Measurements from ENCODE around the gene LNP1.

Gene LNP1

DNA sequence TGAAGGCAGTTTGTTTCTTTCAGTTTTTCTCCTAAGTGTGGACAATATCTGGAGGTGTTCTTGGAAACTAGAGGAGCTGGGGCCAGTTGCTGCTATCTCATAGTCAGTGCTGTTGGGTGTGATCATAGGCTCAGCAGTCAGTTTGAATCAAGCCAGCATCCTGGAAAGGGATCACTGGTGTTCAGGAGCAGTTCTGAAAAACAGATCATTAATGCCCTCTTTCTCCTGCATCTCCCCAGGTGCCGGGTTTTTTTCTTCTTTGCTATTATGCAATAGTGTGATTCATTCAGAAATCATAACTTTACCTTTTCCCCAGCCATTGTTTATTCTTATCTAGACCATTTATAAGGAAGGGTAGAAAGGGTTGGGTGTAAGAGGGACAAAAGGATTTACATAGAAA is 24.0 kb downstream of the LNP1 start:
- no peaks in the 10 kb centered on the region for H3K27me3 ChIP-seq (ENCODE audit: insufficient read depth, poor library complexity, severe bottlenecking)
- DNase-seq (ENCODE audit: low read depth in 1 of 2, low spot score in 1 of 2): no peak
- H3K27ac ChIP-seq (replicated peaks): no peak overlapping the region
- TF ChIP-seq, protein P1, sequence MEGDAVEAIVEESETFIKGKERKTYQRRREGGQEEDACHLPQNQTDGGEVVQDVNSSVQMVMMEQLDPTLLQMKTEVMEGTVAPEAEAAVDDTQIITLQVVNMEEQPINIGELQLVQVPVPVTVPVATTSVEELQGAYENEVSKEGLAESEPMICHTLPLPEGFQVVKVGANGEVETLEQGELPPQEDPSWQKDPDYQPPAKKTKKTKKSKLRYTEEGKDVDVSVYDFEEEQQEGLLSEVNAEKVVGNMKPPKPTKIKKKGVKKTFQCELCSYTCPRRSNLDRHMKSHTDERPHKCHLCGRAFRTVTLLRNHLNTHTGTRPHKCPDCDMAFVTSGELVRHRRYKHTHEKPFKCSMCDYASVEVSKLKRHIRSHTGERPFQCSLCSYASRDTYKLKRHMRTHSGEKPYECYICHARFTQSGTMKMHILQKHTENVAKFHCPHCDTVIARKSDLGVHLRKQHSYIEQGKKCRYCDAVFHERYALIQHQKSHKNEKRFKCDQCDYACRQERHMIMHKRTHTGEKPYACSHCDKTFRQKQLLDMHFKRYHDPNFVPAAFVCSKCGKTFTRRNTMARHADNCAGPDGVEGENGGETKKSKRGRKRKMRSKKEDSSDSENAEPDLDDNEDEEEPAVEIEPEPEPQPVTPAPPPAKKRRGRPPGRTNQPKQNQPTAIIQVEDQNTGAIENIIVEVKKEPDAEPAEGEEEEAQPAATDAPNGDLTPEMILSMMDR (IDR thresholded peaks at IDR 0.05; ENCODE audit: insufficient read depth, low read length): no peak
- H3K4me3 ChIP-seq (replicated peaks; ENCODE audit: insufficient read depth, low read length): no peak overlapping the region

DNA sequence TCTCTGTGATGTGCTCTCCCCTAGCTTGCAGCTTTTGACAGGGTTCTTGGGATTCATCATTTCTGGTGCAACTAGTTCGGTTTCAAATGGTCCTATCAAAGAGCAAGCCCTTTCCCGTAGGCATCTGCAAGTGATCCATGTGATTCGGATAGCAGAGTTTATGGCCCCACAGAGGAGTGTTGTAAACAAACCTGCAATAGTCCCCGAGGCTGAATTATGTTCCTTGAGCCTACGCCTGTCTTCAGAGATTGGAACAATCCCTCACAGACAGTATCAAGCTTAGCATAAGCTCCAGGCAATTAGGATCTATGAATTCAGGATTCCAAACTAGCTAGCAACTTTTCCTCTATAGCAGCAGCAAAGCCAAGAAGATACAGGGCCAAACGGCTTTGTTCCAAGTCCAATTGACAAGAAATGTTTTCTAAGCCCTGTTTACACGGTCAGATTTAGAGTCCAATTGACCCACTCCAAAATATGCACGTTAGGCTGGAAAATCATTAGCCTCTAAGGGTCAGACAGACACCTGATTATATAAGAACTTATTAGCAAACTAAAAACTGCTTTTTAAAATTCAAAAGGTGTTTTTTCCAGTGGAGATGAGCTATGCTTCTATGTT is 24.8 kb downstream of the LNP1 start:
- no peak for DNase-seq (ENCODE audit: low read depth in 1 of 2, low spot score in 1 of 2)
- Histone ChIP-seq H3K4me3 (replicated peaks; ENCODE audit: insufficient read depth, low read length) (no peak overlapping the region), H3K27ac (replicated peaks) (no peak overlapping the region), H3K27me3 (ENCODE audit: insufficient read depth, poor library complexity, severe bottlenecking) (no peaks in the 10 kb centered on the region)
- TF ChIP-seq, protein P1 (IDR thresholded peaks at IDR 0.05; ENCODE audit: insufficient read depth, low read length): no peak
- TF ChIP-seq POLR2AphosphoS5 (IDR thresholded peaks at IDR 0.05; ENCODE audit: low read depth) (no peak), GABPA (IDR thresholded peaks at IDR 0.05; ENCODE audit: low read depth) (no peak), SPI1 (IDR thresholded peaks at IDR 0.05; ENCODE audit: borderline replicate concordance, low read depth) (no peak)
- TF ChIP-seq, protein P2, sequence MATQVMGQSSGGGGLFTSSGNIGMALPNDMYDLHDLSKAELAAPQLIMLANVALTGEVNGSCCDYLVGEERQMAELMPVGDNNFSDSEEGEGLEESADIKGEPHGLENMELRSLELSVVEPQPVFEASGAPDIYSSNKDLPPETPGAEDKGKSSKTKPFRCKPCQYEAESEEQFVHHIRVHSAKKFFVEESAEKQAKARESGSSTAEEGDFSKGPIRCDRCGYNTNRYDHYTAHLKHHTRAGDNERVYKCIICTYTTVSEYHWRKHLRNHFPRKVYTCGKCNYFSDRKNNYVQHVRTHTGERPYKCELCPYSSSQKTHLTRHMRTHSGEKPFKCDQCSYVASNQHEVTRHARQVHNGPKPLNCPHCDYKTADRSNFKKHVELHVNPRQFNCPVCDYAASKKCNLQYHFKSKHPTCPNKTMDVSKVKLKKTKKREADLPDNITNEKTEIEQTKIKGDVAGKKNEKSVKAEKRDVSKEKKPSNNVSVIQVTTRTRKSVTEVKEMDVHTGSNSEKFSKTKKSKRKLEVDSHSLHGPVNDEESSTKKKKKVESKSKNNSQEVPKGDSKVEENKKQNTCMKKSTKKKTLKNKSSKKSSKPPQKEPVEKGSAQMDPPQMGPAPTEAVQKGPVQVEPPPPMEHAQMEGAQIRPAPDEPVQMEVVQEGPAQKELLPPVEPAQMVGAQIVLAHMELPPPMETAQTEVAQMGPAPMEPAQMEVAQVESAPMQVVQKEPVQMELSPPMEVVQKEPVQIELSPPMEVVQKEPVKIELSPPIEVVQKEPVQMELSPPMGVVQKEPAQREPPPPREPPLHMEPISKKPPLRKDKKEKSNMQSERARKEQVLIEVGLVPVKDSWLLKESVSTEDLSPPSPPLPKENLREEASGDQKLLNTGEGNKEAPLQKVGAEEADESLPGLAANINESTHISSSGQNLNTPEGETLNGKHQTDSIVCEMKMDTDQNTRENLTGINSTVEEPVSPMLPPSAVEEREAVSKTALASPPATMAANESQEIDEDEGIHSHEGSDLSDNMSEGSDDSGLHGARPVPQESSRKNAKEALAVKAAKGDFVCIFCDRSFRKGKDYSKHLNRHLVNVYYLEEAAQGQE (IDR thresholded peaks at IDR 0.05; ENCODE audit: insufficient replicate concordance, low read depth): no peak

DNA sequence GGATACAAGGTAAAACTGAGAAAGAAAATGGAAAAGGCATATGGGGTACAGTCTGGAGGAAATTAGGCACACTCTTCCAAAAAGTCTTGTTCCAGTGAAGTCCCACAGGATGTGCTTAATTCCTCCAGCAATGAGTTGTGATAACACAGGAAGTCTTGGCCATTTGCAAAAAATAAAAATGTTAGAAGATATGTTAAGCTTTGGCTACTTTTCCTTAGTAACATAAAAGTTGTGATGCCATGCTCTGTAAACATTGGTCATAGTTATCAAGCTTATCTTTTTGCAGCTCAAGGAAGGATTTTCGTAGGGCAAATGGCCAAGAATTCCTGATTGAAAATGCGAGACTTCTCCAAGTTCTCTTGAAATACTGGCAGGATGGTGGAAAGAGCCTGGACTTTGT is 26.4 kb downstream of the LNP1 start:
- no peak for DNase-seq (ENCODE audit: low read depth in 1 of 2, low spot score in 1 of 2)
- TF ChIP-seq POLR2AphosphoS5 (IDR thresholded peaks at IDR 0.05; ENCODE audit: low read depth): no peak
- TF ChIP-seq SPI1 (IDR thresholded peaks at IDR 0.05; ENCODE audit: borderline replicate concordance, low read depth): no peak
- TF ChIP-seq, protein P2 (IDR thresholded peaks at IDR 0.05; ENCODE audit: insufficient replicate concordance, low read depth): no peak
- TF ChIP-seq GABPA (IDR thresholded peaks at IDR 0.05; ENCODE audit: low read depth): no peak
- TF ChIP-seq, protein P1 (IDR thresholded peaks at IDR 0.05; ENCODE audit: insufficient read depth, low read length): no peak
- Histone ChIP-seq H3K4me3 (replicated peaks; ENCODE audit: insufficient read depth, low read length) (no peak overlapping the region), H3K27ac (replicated peaks) (no peak overlapping the region), H3K27me3 (ENCODE audit: insufficient read depth, poor library complexity, severe bottlenecking) (no peaks in the 10 kb centered on the region)

DNA sequence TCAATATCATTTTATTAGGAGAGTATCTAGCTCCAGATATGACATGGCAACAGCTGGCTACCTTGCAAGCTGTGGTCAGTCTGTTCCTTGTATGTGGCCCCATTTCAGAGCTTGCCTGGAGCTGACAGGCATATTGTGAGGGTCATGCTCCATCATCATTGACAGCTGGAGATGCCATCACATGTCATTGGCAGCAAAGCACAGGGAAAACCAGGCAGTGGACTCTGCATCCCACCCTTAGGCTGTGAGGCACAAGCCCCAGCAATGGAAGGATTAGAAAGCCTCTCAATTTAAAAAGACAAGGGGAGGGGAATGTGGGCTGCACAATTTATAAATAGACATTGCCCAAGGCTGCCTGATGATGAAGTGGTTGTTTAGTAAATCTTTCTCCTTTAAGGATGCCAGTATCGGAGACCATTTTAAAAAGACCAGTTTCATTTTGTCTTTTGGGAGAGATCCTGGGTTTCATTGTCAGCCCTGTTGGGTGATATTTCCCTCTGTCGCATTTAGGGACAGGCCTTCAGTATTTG is 27.9 kb downstream of the LNP1 start:
- DNase-seq (ENCODE audit: low read depth in 1 of 2, low spot score in 1 of 2): no peak
- Histone ChIP-seq H3K4me3 (replicated peaks; ENCODE audit: insufficient read depth, low read length) (no peak overlapping the region), H3K27ac (replicated peaks) (no peak overlapping the region), H3K27me3 (ENCODE audit: insufficient read depth, poor library complexity, severe bottlenecking) (no peaks in the 10 kb centered on the region)
- TF ChIP-seq, protein P1 (IDR thresholded peaks at IDR 0.05; ENCODE audit: insufficient read depth, low read length): no peak
- TF ChIP-seq POLR2AphosphoS5 (IDR thresholded peaks at IDR 0.05; ENCODE audit: low read depth) (no peak), SPI1 (IDR thresholded peaks at IDR 0.05; ENCODE audit: borderline replicate concordance, low read depth) (no peak), GABPA (IDR thresholded peaks at IDR 0.05; ENCODE audit: low read depth) (no peak)
- TF ChIP-seq, protein P2 (IDR thresholded peaks at IDR 0.05; ENCODE audit: insufficient replicate concordance, low read depth): no peak

Measured in HL-60 (cell line).